ENCODE data around the gene CALR3.

The CALR3 gene

DNA sequence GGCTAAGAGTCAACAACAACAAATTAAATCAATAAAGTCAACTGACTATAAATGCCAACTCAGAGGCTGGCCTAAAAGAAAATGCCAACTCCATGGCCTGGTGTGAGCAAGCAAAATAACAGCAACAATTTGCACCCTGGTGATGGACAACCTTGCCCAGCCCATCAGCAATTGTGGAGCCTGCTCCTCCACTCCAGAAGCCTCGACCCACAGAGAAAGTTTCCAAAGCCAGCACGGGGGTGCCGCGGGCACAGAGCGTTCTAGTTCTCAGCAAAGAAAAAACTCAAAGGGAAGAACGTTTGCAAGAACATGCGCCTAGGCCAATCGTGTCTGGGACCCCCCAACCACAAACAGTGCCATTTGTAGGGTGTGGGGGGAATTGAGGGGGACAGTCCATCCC is 35.5 kb downstream of the CALR3 start:
- DNase-seq (ENCODE audit: low read depth), result no peak
- TF ChIP-seq, protein P1, sequence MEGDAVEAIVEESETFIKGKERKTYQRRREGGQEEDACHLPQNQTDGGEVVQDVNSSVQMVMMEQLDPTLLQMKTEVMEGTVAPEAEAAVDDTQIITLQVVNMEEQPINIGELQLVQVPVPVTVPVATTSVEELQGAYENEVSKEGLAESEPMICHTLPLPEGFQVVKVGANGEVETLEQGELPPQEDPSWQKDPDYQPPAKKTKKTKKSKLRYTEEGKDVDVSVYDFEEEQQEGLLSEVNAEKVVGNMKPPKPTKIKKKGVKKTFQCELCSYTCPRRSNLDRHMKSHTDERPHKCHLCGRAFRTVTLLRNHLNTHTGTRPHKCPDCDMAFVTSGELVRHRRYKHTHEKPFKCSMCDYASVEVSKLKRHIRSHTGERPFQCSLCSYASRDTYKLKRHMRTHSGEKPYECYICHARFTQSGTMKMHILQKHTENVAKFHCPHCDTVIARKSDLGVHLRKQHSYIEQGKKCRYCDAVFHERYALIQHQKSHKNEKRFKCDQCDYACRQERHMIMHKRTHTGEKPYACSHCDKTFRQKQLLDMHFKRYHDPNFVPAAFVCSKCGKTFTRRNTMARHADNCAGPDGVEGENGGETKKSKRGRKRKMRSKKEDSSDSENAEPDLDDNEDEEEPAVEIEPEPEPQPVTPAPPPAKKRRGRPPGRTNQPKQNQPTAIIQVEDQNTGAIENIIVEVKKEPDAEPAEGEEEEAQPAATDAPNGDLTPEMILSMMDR (IDR thresholded peaks at IDR 0.05; ENCODE audit: low read depth, low read length, missing control alignments), result no peak
- no peak overlapping the region for H3K4me3 ChIP-seq (ENCODE audit: low read depth, low read length)

DNA sequence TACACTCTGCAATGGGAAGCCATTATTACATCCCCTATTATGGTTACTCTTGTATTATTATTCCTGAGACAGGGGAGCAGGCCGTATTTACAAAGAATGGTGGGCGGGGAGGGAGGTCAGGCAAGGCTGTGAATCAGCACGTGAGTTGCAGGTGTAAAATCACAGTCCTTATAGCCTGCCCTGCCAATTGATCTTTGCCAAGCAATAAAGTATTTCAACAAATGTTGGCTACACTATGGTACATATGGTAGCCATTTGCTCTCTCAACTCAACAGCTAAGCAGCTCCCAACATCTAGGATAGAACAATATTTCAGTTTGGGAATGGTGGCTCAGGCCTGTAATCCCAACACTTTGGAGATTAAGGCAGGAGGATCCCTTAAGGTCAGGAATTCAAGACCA is 36.3 kb downstream of the CALR3 start:
- DNase-seq (ENCODE audit: low read depth), result no peak
- no peak overlapping the region for H3K4me3 ChIP-seq (ENCODE audit: low read depth, low read length)
- TF ChIP-seq, protein P1 (IDR thresholded peaks at IDR 0.05; ENCODE audit: low read depth, low read length, missing control alignments), result no peak

DNA sequence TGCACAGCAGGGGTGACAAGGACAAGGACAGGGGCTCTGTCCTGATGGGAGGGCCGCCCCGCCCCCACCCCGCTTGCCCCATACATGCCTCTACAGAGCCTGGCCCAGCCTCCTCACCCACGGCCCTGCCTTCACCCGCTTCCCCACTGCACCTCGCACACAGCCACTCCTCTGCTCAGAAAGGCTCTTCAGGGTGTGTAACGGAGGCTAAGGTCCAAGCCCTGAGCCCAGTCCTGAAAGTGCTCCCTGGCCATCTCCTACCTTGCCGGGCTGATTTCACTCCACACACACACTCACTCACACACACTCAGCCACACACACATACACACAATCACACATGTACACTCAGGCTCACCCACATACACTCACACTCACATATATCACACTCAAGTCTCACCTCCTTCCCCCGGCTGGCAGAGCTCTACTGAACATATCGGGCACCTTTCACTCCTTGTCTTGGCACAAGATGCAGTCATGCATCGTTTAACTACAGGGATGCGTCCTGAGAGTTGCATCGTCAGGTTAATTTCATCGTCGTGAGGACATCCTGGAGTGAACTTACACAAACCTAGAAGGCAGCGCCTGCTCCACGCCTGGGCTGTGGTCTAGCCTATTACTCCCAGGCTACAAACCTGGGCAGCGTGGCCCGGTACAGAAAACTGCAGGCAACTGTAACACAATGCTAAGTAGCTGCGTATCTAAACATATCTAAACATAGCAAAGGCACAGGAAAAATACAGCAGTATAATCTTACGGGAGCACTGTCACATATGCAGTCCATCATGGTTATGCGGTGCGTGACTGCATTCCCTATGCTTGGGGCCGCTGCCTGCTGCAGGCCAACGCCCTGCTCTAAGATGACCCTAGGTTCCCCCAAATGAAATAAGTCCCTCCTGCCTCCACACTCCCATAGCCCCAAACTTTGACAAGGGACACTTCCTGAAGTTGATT is 37.3 kb downstream of the CALR3 start:
- DNase-seq (ENCODE audit: low read depth), result no peak
- TF ChIP-seq, protein P1 (IDR thresholded peaks at IDR 0.05; ENCODE audit: low read depth, low read length, missing control alignments), result no peak
- H3K4me3 ChIP-seq (ENCODE audit: low read depth, low read length), result no peak overlapping the region

GRCh38 chr19:16457954-16458331 is 38.0 kb downstream of the CALR3 start:
- H3K4me3 ChIP-seq (ENCODE audit: low read depth, low read length), result no peak overlapping the region
- DNase-seq (ENCODE audit: low read depth), result no peak
- TF ChIP-seq, protein P1 (IDR thresholded peaks at IDR 0.05; ENCODE audit: low read depth, low read length, missing control alignments), result no peak

GRCh38 chr19:16457195-16457953 is 38.6 kb downstream of the CALR3 start:
- no peak overlapping the region for H3K4me3 ChIP-seq (ENCODE audit: low read depth, low read length)
- TF ChIP-seq, protein P1 (IDR thresholded peaks at IDR 0.05; ENCODE audit: low read depth, low read length, missing control alignments), result no peak
- DNase-seq (ENCODE audit: low read depth), result no peak

DNA sequence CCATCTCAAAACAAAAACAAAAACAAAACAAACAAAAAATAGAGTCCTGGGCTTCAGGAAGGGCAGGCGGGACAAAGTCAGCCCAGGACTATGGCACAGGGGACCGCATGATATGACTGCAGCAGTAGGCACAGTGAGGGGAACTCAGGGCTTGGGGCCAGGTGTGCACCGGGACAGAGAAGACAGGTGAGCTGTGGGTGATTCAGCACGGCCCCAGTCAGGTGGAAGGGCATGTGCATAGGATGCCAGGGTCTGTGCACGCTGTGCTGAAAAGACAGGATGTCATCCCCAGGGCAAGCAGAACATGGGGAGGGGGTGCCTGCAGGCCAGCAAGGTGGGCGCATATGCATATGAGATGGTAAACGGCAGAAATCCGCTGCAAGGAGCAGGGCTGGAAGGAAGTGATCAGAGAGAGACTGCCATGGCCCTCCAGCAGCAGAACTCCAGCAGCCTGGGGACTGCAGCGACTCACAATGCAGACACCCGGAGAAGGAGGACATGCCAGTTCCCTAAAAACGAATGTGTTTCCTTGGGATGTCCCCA is 39.2 kb downstream of the CALR3 start:
- H3K4me3 ChIP-seq (ENCODE audit: low read depth, low read length), result no peak overlapping the region

More for the DNA sequence above, 39.2 kb downstream of the CALR3 start:
- DNase-seq (ENCODE audit: low read depth), result no peak
- TF ChIP-seq, protein P1 (IDR thresholded peaks at IDR 0.05; ENCODE audit: low read depth, low read length, missing control alignments), result no peak

Measured in GM12864 (cell line).